Breast epithelium (tissue), 3 donors: ENCODE results near the gene SEC61A2.

ENCODE experiments used
- POLR2A ChIP-seq: fragments of 450-650 bp; IDR thresholded peaks from one replicate; pipeline ENCODE4 v1.6.1; 2016; ENCODE audit warnings: antibody characterized with exemption, mild to moderate bottlenecking, moderate library complexity
- POLR2AphosphoS5 ChIP-seq, 3 donors: sonication (generic); formaldehyde crosslinking; IDR thresholded peaks; one replicate each; pipeline ENCODE4 v1.6.1; 2017; ENCODE audit warnings: antibody characterized with exemption in 3 of 3
- TF ChIP-seq, protein P1 (sequence below), 3 donors: fragments of 450-650 bp; IDR thresholded peaks; one replicate each; pipeline ENCODE4 v1.5.1; 2016 to 2017; ENCODE audit warnings: antibody characterized with exemption in 3 of 3, mild to moderate bottlenecking in 3 of 3, moderate library complexity in 3 of 3

DNA sequence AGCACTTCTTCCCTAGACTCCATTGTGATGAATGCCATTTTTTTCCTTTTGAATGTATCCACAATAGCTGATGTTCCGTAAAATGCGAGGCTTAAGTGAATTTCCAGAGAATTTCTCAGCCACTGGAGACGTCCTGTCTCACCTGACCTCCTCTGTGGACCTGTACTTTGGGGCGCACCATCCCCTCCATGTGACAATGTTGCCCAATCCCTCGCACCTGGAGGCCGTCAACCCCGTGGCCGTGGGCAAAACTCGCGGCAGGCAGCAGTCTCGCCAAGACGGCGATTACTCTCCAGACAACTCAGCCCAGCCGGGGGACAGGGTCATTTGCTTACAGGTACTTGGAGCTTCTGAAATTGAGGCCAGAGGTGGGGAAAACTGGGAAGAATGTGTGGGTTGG, 40.6 kb upstream of the SEC61A2 start:
- TF ChIP-seq, protein P1, sequence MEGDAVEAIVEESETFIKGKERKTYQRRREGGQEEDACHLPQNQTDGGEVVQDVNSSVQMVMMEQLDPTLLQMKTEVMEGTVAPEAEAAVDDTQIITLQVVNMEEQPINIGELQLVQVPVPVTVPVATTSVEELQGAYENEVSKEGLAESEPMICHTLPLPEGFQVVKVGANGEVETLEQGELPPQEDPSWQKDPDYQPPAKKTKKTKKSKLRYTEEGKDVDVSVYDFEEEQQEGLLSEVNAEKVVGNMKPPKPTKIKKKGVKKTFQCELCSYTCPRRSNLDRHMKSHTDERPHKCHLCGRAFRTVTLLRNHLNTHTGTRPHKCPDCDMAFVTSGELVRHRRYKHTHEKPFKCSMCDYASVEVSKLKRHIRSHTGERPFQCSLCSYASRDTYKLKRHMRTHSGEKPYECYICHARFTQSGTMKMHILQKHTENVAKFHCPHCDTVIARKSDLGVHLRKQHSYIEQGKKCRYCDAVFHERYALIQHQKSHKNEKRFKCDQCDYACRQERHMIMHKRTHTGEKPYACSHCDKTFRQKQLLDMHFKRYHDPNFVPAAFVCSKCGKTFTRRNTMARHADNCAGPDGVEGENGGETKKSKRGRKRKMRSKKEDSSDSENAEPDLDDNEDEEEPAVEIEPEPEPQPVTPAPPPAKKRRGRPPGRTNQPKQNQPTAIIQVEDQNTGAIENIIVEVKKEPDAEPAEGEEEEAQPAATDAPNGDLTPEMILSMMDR (IDR thresholded peaks at IDR 0.05): no peak
- no peak for TF ChIP-seq POLR2A
- no peak for TF ChIP-seq POLR2AphosphoS5 (IDR thresholded peaks at IDR 0.05)
